Stimulated activated CD8-positive, alpha-beta memory T cell treated with anti-CD3 and anti-CD28 coated beads, Interleukin-4, amount 100 ng/mL, for 24 hours (primary cell): Measurements from ENCODE around the gene TP53I3.
"Not testable (repeated sequence)": the region's sequence is repeated elsewhere in the genome, so short reads cannot be mapped to it uniquely, and the experiment has no call there.

Source experiments
- DNase-seq: peaks from one replicate; pipeline ENCODE4 v3.0.0-alpha.2; 2020; ENCODE audit warnings: low read depth

TP53I3 gene

GRCh38 chr2:24052951-24053350 is 31.7 kb downstream of the TP53I3 start:
- no peak for DNase-seq

GRCh38 chr2:24051833-24052232 is 32.8 kb downstream of the TP53I3 start:
- DNase-seq, result no peak

- no peak for DNase-seq
These were observed 34.3 kb downstream of the TP53I3 start for GRCh38 chr2:24050041-24050979.

GRCh38 chr2:24049485-24050021 is 35.1 kb downstream of the TP53I3 start, which contains the start of gene FKBP1B:
Gene FKBP1B, plus strand, starts transcription at chr2:24049741. Its CDS starts 109 bp downstream, at chr2:24049850.
- DNase-seq, result peak; percentile 52

- DNase-seq, result no peak
These were observed 35.7 kb downstream of the TP53I3 start for GRCh38 chr2:24048769-24049484.

- DNase-seq, result no peak
These were observed 37.0 kb downstream of the TP53I3 start for GRCh38 chr2:24047703-24048033.

GRCh38 chr2:24046930-24047702 is 37.5 kb downstream of the TP53I3 start, which contains the start of gene WDCP:
Gene WDCP, minus strand, starts transcription at chr2:24047391. Its CDS starts 7,897 bp downstream, at chr2:24039494.
- peak; percentile 86 for DNase-seq

- no peak for DNase-seq
These were observed 38.1 kb downstream of the TP53I3 start for GRCh38 chr2:24046599-24046929.

GRCh38 chr2:24045511-24046508 is 38.8 kb downstream of the TP53I3 start:
- DNase-seq, result no peak

GRCh38 chr2:24043133-24043532 is 41.5 kb downstream of the TP53I3 start:
- DNase-seq, result not testable (repeated sequence)

- no peak for DNase-seq
These were observed 44.1 kb downstream of the TP53I3 start for GRCh38 chr2:24040511-24040910.

GRCh38 chr2:24038786-24039499 is 45.7 kb downstream of the TP53I3 start:
- DNase-seq, result no peak
